ENCODE measurements around the gene RANBP2. TPM values are rescaled to one million over a fixed set of nuclear protein-coding genes. Genes with fewer than 3 reads are reported as not detected.
"Not testable (repeated sequence)": the region's sequence is repeated elsewhere in the genome, so short reads cannot be mapped to it uniquely, and the experiment has no call there.

The RANBP2 gene
- total and polyA plus RNA-seq, 2 experiments from 2014 or later, result 12.8 to 55.8 TPM

DNA sequence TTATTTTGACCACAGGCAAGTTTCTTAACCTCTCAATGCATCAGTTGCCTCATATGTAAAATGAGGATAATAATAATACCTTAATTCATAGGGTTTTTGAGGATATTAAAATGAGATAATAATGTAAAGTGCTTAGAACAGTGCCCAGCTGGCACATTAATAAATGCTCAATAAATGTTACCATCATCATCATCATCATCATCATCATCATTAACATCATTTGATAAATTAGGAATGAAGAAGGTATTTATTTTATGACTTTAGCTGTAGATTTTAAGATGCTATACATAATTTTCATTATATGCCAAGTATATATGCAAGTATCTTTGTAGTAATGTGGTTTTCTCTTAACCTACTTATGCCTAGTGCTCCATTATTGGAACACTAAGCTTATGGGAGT is 43.3 kb downstream of the RANBP2 start:
- not testable (repeated sequence) for H3K4me1 ChIP-seq (ENCODE audit: low read depth); H3K27me3 ChIP-seq; DNase-seq (ENCODE audit: low read depth in 1 of 2, low spot score in 1 of 2); H3K9me3 ChIP-seq (ENCODE audit: low read depth); H3K4me3 ChIP-seq
- H3K27ac ChIP-seq, result peak overlapping the region; percentile 16
- H3K36me3 ChIP-seq, result peaks cover 38% of the 10 kb centered on the region

DNA sequence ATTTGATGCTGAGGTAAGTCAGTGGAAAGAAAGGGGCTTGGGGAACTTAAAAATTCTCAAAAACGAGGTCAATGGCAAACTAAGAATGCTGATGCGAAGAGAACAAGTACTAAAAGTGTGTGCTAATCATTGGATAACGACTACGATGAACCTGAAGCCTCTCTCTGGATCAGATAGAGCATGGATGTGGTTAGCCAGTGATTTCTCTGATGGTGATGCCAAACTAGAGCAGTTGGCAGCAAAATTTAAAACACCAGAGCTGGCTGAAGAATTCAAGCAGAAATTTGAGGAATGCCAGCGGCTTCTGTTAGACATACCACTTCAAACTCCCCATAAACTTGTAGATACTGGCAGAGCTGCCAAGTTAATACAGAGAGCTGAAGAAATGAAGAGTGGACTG is 47.4 kb downstream of the RANBP2 start:
- not testable (repeated sequence) for H3K4me1 ChIP-seq (ENCODE audit: low read depth); H3K9me3 ChIP-seq (ENCODE audit: low read depth); DNase-seq (ENCODE audit: low read depth in 1 of 2, low spot score in 1 of 2); H3K27me3 ChIP-seq; H3K4me3 ChIP-seq; H3K27ac ChIP-seq
- peaks cover 38% of the 10 kb centered on the region for H3K36me3 ChIP-seq

DNA sequence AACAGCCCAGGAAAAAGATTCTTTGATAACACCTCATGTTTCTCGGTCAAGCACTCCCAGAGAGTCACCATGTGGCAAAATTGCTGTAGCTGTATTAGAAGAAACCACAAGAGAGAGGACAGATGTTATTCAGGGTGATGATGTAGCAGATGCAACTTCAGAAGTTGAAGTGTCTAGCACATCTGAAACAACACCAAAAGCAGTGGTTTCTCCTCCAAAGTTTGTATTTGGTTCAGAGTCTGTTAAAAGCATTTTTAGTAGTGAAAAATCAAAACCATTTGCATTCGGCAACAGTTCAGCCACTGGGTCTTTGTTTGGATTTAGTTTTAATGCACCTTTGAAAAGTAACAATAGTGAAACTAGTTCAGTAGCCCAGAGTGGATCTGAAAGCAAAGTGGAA is 48.6 kb downstream of the RANBP2 start:
- not testable (repeated sequence) for H3K4me1 ChIP-seq (ENCODE audit: low read depth); H3K27me3 ChIP-seq; H3K9me3 ChIP-seq (ENCODE audit: low read depth); H3K27ac ChIP-seq; H3K4me3 ChIP-seq; DNase-seq (ENCODE audit: low read depth in 1 of 2, low spot score in 1 of 2)
- H3K36me3 ChIP-seq, result peaks cover 47% of the 10 kb centered on the region

DNA sequence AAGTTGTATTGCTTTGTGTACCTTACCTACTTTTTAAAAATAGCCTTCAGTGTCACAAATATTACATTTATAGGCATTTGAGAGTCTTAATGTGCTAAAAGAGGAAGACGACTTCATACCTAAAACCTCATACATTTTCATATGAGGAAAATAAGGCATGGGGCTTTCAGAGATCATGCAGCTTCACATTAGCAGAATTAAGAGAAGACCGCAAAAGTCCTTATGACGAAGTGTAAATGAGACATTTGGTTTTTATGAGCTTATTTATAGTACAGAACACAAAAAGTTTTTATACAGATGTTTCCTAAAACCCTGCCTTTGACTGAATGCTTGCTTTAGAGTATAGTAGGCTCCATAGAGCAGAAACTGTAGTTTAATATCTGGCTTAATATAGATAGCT is 57.2 kb downstream of the RANBP2 start:
- H3K9me3 ChIP-seq (ENCODE audit: low read depth), result no peaks in the 10 kb centered on the region
- H3K27me3 ChIP-seq, result no peaks in the 10 kb centered on the region
- TF ChIP-seq, protein P1, sequence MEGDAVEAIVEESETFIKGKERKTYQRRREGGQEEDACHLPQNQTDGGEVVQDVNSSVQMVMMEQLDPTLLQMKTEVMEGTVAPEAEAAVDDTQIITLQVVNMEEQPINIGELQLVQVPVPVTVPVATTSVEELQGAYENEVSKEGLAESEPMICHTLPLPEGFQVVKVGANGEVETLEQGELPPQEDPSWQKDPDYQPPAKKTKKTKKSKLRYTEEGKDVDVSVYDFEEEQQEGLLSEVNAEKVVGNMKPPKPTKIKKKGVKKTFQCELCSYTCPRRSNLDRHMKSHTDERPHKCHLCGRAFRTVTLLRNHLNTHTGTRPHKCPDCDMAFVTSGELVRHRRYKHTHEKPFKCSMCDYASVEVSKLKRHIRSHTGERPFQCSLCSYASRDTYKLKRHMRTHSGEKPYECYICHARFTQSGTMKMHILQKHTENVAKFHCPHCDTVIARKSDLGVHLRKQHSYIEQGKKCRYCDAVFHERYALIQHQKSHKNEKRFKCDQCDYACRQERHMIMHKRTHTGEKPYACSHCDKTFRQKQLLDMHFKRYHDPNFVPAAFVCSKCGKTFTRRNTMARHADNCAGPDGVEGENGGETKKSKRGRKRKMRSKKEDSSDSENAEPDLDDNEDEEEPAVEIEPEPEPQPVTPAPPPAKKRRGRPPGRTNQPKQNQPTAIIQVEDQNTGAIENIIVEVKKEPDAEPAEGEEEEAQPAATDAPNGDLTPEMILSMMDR (IDR thresholded peaks at IDR 0.05; ENCODE audit: low read depth, low read length), result no peak
- no peak overlapping the region for H3K4me3 ChIP-seq
- DNase-seq (ENCODE audit: low read depth in 1 of 2, low spot score in 1 of 2), result no peak
- H3K36me3 ChIP-seq, result peaks cover 67% of the 10 kb centered on the region
- H3K4me1 ChIP-seq (ENCODE audit: low read depth), result no peaks in the 10 kb centered on the region
- H3K27ac ChIP-seq, result no peak overlapping the region

DNA sequence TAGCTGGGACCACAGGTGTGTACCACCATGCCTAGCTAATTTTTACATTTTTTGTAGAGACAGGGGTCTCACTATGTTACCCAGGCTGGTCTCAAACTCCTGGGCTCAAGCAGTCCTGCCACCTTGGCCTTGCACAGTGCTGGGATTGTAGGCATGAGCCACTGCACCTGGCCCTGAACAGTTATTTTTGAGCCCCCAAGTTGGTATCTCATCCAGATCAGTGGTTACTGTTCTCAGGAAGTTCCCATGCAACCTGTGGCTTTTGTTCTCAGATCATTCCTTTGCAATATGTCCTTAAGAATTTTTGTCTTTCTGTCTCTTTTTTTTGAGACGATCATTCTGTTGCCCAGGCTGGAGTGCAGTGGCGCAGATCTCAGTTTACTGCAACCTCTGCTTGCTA is 59.6 kb downstream of the RANBP2 start:
- no peaks in the 10 kb centered on the region for H3K4me1 ChIP-seq (ENCODE audit: low read depth)
- no peaks in the 10 kb centered on the region for H3K27me3 ChIP-seq
- TF ChIP-seq, protein P1 (IDR thresholded peaks at IDR 0.05; ENCODE audit: low read depth, low read length), result no peak
- H3K4me3 ChIP-seq, result no peak overlapping the region
- no peaks in the 10 kb centered on the region for H3K9me3 ChIP-seq (ENCODE audit: low read depth)
- no peak for DNase-seq (ENCODE audit: low read depth in 1 of 2, low spot score in 1 of 2)
- H3K36me3 ChIP-seq, result peaks cover 65% of the 10 kb centered on the region
- no peak overlapping the region for H3K27ac ChIP-seq

DNA sequence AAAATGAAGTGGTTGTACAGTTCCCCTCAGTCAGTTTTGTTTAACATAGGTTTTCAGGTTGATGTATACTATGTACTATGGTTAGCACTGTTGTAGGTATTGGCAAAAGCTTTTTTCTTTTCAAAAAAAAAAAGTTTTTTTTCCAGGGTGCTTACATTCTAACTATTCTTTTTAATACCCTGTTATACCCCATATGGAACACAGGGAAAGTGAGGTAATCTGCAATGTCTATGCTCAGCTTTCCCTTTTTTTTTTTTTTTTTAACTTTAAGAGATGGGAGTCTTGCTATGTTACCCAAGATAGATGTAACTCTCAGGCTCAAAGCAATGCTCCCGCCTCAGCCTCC is 66.7 kb downstream of the RANBP2 start:
- Histone ChIP-seq H3K9me3 (ENCODE audit: low read depth) (no peaks in the 10 kb centered on the region), H3K36me3 (peaks cover 36% of the 10 kb centered on the region), H3K4me3 (peak overlapping the region; percentile 46), H3K27ac (peak overlapping the region; percentile 78), H3K4me1 (ENCODE audit: low read depth) (no peaks in the 10 kb centered on the region), H3K27me3 (no peaks in the 10 kb centered on the region)
- DNase-seq (ENCODE audit: low read depth in 1 of 2, low spot score in 1 of 2), result no peak
- TF ChIP-seq, protein P1 (IDR thresholded peaks at IDR 0.05; ENCODE audit: low read depth, low read length), result no peak

DNA sequence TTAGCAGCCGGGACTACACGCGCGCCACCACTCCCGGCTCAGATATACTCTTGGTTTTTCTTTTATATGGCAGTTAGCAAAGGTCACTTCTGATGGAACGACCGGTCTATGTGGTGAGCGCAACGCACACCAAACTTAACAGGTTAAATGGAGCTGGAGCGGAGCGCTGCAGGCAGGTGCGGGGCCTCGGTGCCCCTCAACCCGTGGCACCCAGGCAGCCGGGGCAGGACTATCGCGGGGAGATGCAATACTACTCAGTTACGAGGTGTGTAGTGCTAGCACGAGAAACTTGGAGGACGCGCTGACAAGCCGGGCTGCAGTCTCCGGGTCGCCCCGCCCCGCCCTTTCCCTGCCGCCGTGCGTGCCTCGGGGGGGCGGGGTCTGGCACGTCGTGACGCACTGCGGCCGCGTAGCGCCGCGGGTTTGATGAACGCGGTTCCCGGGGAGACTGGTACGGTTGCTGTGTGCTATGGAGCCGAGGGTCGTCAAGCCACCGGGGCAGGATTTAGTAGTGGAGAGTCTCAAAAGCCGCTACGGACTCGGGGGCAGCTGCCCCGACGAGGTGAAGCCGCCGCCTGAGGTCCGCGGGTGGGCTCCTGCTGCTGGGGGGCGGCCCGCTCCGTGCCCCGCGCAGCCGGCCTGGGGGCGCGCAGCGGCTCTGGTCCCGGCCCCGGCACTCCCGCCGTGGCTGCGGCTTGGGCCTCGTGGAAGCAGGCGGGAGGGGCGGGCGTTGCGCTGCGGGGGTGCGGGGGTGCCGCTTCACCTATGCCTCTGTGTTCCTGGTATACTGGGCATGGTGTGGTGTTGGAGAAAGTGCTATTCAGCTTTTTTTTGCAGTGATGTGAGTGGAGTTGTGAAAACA is 67.3 kb downstream of the RANBP2 start, which contains the start of gene CCDC138:
TSS of gene CCDC138 (plus strand) at position 418 of the 862 bp plus-strand sequence. CDS start at position 470, 52 bp downstream.
- Histone ChIP-seq H3K4me3 (peak within 1 kb of the TSS; percentile 46), H3K9me3 (ENCODE audit: low read depth) (no peaks in the 10 kb centered on the region), H3K27me3 (no peaks in the 10 kb centered on the region), H3K36me3 (peaks cover 32% of the 10 kb centered on the region), H3K4me1 (ENCODE audit: low read depth) (no peaks in the 10 kb centered on the region), H3K27ac (peak within 1 kb of the TSS; percentile 78)
- DNase-seq (ENCODE audit: low read depth in 1 of 2, low spot score in 1 of 2), result peak; percentile 93 to 96
- TF ChIP-seq, protein P1 (IDR thresholded peaks at IDR 0.05; ENCODE audit: low read depth, low read length), result no peak
